IPS DF 6.9 (cell line): ENCODE data around the gene COL9A3.
"Not testable (repeated sequence)": the region's sequence is repeated elsewhere in the genome, so short reads cannot be mapped to it uniquely, and the experiment has no call there.

Experiments
- DNase-seq: peaks from one replicate; pipeline ENCODE4 v3.0.0-alpha.2; 2013; ENCODE audit warnings: low read depth, low spot score
- H3K27ac ChIP-seq: one replicate; pipeline ENCODE4 v1.5.1; 2013; ENCODE audit warnings: low read length, control low read depth
- H3K27me3 ChIP-seq: 2 replicates; pipeline ENCODE4 v1.6.1; 2013; ENCODE audit warnings: mild to moderate bottlenecking, low read length; ENCODE audit not compliant: control insufficient read depth, insufficient read depth
- H3K36me3 ChIP-seq: 2 replicates; pipeline ENCODE4 v1.6.1; 2013; ENCODE audit warnings: low read length; ENCODE audit not compliant: control insufficient read depth, insufficient read depth
- H3K4me1 ChIP-seq: 2 replicates; pipeline ENCODE4 v1.6.1; 2013; ENCODE audit warnings: low read length; ENCODE audit not compliant: control insufficient read depth, insufficient read depth
- H3K4me3 ChIP-seq: 2 replicates; pipeline ENCODE4 v1.5.1; 2013; ENCODE audit warnings: mild to moderate bottlenecking, low read length
- H3K9me3 ChIP-seq: 2 replicates; pipeline ENCODE4 v1.6.1; 2013; ENCODE audit warnings: low read length, inconsistent platforms; ENCODE audit not compliant: control insufficient read depth, insufficient read depth
- WGBS: extraction: QIAGEN DNeasy Blood & Tissue Kit; methylation state at CpG from one replicate; pipeline ENCODE4 v1.1.7; 2013; ENCODE audit warnings: mixed read lengths, missing lambda C conversion rate; ENCODE audit not compliant: insufficient read length, insufficient coverage; 5-methylcytosine and 5-hydroxymethylcytosine counted together

Gene COL9A3

DNA sequence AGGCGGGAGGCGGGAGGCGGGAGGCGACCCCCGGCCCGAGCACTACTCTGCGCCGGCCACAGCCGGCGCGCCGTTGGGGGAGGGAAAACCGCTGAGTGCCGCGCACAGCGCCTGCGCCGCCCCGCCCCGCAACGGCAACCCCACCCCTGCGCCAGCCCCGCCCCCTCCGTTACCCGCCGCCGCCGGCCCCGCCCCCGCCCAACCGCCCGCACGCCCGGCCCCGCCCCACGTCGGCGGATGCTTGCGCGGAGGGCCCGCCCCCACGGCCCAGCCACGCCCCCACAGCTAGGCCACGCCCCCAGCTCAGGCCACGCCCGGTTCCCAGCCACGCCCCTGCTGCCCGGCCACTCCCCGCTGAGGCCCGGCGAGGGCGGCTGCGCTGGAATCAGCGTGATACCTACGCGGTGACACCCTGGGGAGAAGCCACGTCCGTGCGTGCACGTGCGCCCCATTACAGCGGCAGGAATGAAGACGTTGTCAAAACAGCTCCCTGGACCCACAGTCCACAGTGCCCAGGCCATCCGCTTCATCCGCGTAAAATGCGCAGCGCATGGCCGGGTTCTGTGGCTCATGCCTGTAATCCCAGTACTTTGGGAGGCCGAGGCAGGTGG lies 45.0 kb downstream of the COL9A3 start, which contains the start of gene TCFL5:
Gene TCFL5 (minus strand): TSS at position 97 of the 611 bp plus-strand sequence. CDS start 152 bp downstream, outside the sequence.
- peaks cover 2% of the 10 kb centered on the region; the same call in 1 of the 2 replicates for H3K4me1 ChIP-seq
- no peak for DNase-seq
- H3K27me3 ChIP-seq, result no peaks in the 10 kb centered on the region
- H3K4me3 ChIP-seq, result peak within 1 kb of the TSS; percentile 70
- peaks cover 2% of the 10 kb centered on the region; the same call in 1 of the 2 replicates for H3K36me3 ChIP-seq
- no peaks in the 10 kb centered on the region for H3K9me3 ChIP-seq
- H3K27ac ChIP-seq, result no peak within 1 kb of the TSS
- no CpG with 5 or more reads among the region's 70 CpGs for WGBS

DNA sequence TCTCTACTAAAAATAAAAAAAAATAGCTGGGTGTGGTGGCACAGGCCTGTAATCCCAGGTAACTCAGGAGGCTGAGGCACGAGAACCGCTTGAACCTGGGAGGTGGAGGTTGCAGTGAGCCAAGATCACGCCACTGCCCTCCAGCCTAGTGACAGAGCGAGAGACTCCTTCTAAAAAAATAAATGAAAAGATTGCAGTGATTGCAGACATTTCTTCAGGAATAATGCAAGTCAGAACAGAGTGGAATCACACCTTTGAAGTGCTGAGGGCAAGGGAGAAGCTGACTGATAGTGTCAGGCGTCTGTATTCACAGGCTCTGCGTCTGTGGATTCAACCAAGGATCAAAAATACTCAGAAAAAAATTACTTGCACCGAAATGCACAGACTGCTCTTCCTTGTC lies 47.4 kb downstream of the COL9A3 start:
- Histone ChIP-seq H3K27ac (no peak overlapping the region), H3K4me1 (peaks cover 2% of the 10 kb centered on the region; the same call in 1 of the 2 replicates), H3K9me3 (no peaks in the 10 kb centered on the region), H3K36me3 (no peaks in the 10 kb centered on the region), H3K4me3 (no peak overlapping the region), H3K27me3 (no peaks in the 10 kb centered on the region)
- WGBS, result no CpG with 5 or more reads among the region's 7 CpGs
- no peak for DNase-seq

DNA sequence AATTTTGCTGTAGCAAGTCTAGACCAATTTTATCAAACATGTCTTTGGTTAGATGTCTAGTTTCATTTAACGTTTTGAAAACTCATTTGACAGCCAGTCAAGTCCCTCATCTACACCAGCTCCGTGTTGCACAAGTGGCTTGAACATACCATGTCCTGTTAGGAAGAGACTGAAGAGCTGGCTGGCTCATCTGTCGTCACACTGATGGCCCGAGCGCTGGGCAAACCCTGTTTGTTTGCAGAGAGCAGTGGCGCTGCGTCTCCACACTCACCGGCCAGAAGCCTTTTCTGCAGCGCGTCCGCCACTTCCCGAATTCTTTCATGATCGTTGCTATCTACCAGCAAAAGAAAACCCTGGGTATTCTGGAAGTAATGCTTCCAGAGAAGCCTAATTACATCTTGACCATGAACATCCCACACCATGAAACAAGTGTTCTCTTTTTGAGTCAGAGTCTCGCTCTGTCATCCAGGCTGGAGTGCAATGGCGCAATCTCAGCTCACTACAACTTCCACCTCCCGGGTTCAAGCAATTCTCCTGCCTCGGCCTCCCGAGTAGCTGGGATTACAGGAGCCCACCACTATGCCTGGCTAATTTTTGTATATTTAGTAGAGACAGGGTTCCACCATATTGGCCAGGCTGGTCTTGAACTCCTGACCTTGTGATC lies 55.5 kb downstream of the COL9A3 start:
- Histone ChIP-seq H3K36me3 (no peaks in the 10 kb centered on the region), H3K4me1 (no peaks in the 10 kb centered on the region), H3K9me3 (no peaks in the 10 kb centered on the region), H3K27ac (no peak overlapping the region), H3K4me3 (no peak overlapping the region), H3K27me3 (no peaks in the 10 kb centered on the region)
- DNase-seq, result no peak
- no CpG with 5 or more reads among the region's 18 CpGs for WGBS

DNA sequence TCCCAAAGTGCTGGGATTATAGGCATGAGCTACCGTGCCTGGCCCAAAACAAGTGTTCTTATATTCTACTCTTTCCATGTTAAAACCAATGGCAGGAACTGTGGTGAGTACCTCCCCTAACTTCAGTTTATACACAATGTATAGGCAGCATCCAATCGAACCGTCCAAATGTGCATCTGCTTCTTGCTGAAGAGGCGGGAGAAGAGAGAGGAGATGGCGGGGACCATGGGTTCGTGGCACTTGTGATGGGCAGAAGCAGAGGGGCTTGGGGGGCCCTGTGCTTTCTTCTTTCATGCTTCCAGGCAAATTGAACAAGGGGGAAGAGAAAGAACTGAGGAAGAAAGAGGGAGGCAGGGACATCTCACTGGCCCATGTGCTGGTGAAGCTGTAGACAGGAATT lies 56.0 kb downstream of the COL9A3 start:
- no peaks in the 10 kb centered on the region for H3K9me3 ChIP-seq
- no peak overlapping the region for H3K4me3 ChIP-seq
- no peak for DNase-seq
- no peaks in the 10 kb centered on the region for H3K27me3 ChIP-seq
- no CpG with 5 or more reads among the region's 6 CpGs for WGBS
- H3K4me1 ChIP-seq, result no peaks in the 10 kb centered on the region
- no peaks in the 10 kb centered on the region for H3K36me3 ChIP-seq
- H3K27ac ChIP-seq, result no peak overlapping the region

DNA sequence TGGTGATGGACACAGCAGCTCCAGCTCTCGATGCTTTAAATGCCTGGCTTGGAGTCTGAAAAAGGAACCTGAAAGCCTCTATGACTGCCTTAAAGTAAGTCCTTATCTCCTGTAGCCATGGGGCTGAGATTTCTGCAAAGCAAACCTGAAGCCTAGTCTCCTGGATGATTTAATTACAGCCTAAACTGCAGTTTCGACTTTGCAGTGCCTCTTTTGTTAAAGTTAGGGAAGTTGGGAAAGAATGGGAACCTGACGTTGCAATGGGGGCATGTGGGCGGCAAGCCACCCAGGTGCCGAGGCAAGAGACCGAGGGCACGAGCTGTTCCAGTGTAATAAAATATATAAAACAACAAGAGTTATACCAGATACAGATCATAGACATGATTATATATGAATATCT lies 56.4 kb downstream of the COL9A3 start:
- H3K27ac ChIP-seq, result no peak overlapping the region

DNA sequence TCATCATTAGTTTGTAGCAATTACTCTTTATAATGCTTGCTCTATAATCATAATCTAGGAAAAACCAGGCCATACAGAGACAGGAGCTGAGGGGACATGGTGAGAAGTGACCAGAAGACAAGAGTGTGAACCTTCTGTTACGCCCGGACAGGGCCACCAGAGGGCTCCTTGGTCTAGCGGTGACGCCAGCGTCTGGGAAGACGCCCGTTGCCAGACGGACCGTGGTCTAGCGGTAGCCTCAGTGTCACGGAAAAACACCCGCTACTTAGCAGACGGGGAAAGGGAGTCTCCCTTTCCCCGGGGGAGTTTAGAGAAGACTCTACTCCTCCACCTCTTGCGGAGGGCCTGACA lies 56.8 kb downstream of the COL9A3 start:
- no CpG with 5 or more reads among the region's 15 CpGs for WGBS

More for the DNA sequence above, 56.4 kb downstream of the COL9A3 start:
- Histone ChIP-seq H3K4me3 (no peak overlapping the region), H3K4me1 (no peaks in the 10 kb centered on the region), H3K36me3 (no peaks in the 10 kb centered on the region), H3K27me3 (no peaks in the 10 kb centered on the region), H3K9me3 (no peaks in the 10 kb centered on the region)
- DNase-seq, result no peak
- no CpG with 5 or more reads among the region's 7 CpGs for WGBS

DNA sequence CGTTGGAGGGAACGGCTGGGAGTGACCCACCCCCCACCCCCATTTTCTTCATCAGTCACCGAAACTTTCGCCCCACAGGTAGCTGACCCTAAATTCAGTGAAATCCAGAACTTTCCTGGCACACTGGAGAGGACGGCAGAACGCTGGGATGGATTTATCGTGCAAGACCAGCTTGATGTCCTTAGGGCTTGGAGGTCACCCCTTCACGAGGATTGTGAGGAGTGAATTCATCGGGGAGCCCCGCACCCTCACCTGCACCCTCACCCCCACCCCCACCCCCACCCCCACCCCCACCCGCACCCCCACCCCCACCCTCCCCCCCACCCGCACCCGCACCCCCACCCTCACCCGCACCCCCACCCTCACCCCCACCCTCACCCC lies 58.1 kb downstream of the COL9A3 start:
- H3K4me3 ChIP-seq, result no peak overlapping the region
- no peak for DNase-seq
- H3K4me1 ChIP-seq, result no peaks in the 10 kb centered on the region
- WGBS, result no CpG with 5 or more reads among the region's 14 CpGs
- no peak overlapping the region for H3K27ac ChIP-seq
- no peaks in the 10 kb centered on the region for H3K27me3 ChIP-seq
- H3K36me3 ChIP-seq, result no peaks in the 10 kb centered on the region
- no peaks in the 10 kb centered on the region for H3K9me3 ChIP-seq

More for the DNA sequence above, 56.8 kb downstream of the COL9A3 start:
- H3K4me3 ChIP-seq, H3K27ac ChIP-seq, H3K9me3 ChIP-seq, H3K27me3 ChIP-seq, DNase-seq, H3K36me3 ChIP-seq, H3K4me1 ChIP-seq: not testable (repeated sequence)

DNA sequence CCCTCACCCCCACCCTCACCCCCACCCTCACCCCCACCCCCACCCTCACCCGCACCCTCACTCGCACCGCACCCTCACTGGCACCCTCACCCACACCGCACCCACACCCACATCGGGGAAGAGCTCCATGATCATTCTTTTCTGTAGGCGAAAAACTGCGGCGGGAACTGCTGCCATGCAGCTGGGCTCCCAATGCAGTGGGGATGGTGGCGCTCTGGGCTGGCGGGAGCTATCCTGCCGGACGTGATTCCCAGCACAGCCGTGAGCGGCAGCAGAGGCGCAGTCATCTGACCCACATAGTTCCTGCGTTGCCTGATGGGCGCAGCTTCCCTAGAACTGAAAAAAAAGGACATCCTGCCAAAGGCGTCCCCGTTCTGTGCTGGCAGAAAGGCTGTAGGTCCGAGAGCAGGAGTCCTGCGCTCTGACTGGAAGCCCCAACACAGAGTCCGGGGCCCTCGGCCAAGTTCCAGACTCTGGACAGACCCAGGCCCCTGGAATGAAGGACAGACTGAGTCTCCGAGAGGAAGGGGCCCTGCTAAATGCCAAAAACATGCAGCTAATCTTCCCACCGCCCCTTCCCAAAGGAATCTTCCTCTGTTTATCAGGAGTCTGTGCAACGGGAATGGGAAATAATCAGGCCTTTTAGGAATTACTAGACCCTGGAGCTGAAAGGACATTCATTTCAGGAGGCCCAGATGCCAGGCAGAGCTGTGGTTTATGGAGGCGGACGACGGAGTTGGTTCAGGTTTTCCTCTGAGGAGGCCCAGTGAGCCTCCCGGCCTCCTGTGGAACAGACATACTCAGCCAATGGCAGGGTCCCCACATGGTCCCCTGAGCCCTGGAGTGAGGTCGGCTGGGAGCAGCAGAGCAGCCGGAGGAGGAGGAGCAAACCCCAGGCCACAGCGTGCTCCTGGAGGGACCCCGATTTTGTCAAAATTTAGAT lies 58.8 kb downstream of the COL9A3 start:
- no CpG with 5 or more reads among the region's 34 CpGs for WGBS
- Histone ChIP-seq H3K27me3 (no peaks in the 10 kb centered on the region), H3K4me3 (no peak overlapping the region), H3K4me1 (no peaks in the 10 kb centered on the region; the same call in 1 of the 2 replicates), H3K27ac (no peak overlapping the region), H3K36me3 (peaks cover 1% of the 10 kb centered on the region; the same call in 1 of the 2 replicates), H3K9me3 (no peaks in the 10 kb centered on the region)
- DNase-seq, result no peak

DNA sequence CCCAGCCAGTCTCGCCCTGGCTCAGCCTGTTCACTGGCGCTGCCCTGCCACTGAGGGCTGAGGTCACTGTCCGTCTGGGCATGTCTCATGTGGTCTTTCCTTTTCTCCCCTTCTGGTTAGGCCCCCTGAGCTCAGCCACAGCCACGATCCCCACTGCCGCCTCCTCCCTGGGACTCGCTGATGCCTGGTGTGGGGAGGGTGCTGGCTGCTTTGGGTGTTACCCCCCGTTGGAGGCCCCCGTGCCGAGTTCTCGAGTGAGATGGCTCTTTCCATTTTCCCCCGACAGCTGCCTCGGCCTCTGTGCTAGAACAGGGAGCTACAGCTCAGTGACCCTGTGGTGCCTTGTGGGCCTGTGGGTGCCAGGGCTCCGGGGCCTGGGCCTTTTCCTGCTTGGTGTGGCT lies 59.7 kb downstream of the COL9A3 start:
- Histone ChIP-seq H3K4me1 (no peaks in the 10 kb centered on the region; the same call in 1 of the 2 replicates), H3K36me3 (peaks cover 3% of the 10 kb centered on the region; the same call in 1 of the 2 replicates), H3K9me3 (no peaks in the 10 kb centered on the region), H3K27ac (no peak overlapping the region), H3K27me3 (no peaks in the 10 kb centered on the region), H3K4me3 (no peak overlapping the region)
- no CpG with 5 or more reads among the region's 13 CpGs for WGBS
- DNase-seq, result no peak
